22Rv1 (cell line): ENCODE results near the gene DNASE1L1.

Experiments used
- CTCF ChIP-seq: fragments of 450-650 bp; IDR thresholded peaks from 2 replicates; pipeline ENCODE4 v1.5.1; 2017; ENCODE audit warnings: mild to moderate bottlenecking
- ZFX ChIP-seq: fragments of 450-650 bp; IDR thresholded peaks from 2 replicates; pipeline ENCODE4 v1.6.1; 2017; ENCODE audit warnings: antibody characterized with exemption, borderline replicate concordance

- TF ChIP-seq CTCF (no peak), ZFX (no peak)
These were observed 30.8 kb downstream of the DNASE1L1 start for GRCh38 chrX:154378059-154378798.
